Mesenchymal stem cell (in vitro differentiated cells and primary cell): ENCODE results near the gene CDH19.

Experiments used
- DNase-seq: peaks from one replicate; pipeline ENCODE4 v3.0.0-alpha.2; 2013
- H2AFZ ChIP-seq: one replicate; pipeline ENCODE4 v1.6.1; 2013; ENCODE audit warnings: low read depth, mild to moderate bottlenecking, control low read depth, inconsistent platforms, low read length, moderate library complexity
- H2AK5ac ChIP-seq: 2 replicates; pipeline ENCODE4 v1.6.1; 2013; ENCODE audit warnings: low read length, moderate library complexity, mild to moderate bottlenecking, inconsistent platforms; ENCODE audit not compliant: severe bottlenecking
- H2BK120ac ChIP-seq: one replicate; pipeline ENCODE4 v1.6.1; 2013; ENCODE audit warnings: low read depth, mild to moderate bottlenecking, inconsistent platforms, low read length, moderate library complexity
- H2BK12ac ChIP-seq, 2 experiments: one replicate each; pipeline ENCODE4 v1.6.1; 2013; ENCODE audit warnings: inconsistent platforms in 2 of 2, low read length in 2 of 2, mild to moderate bottlenecking in 2 of 2, moderate library complexity in 2 of 2, control low read depth in 1 of 2
- H2BK15ac ChIP-seq: one replicate; pipeline ENCODE4 v1.6.1; 2013; ENCODE audit warnings: mild to moderate bottlenecking, low read depth, inconsistent platforms; ENCODE audit not compliant: poor library complexity, severe bottlenecking
- H2BK5ac ChIP-seq: 2 replicates; pipeline ENCODE4 v1.6.1; 2013; ENCODE audit warnings: low read depth, mild to moderate bottlenecking, low read length, control low read depth, inconsistent platforms; ENCODE audit not compliant: poor library complexity, severe bottlenecking
- H3K14ac ChIP-seq, 2 experiments: one replicate each; pipeline ENCODE4 v1.6.1; 2013; ENCODE audit warnings: inconsistent platforms in 2 of 2, low read length in 2 of 2, control low read depth in 1 of 2, mild to moderate bottlenecking in 1 of 2, moderate library complexity in 1 of 2
- H3K18ac ChIP-seq, 2 experiments: one replicate each; pipeline ENCODE4 v1.6.1; 2013; ENCODE audit warnings: inconsistent platforms in 2 of 2, low read length in 2 of 2, control low read depth in 1 of 2, low read depth in 1 of 2, mild to moderate bottlenecking in 1 of 2
- H3K23ac ChIP-seq, 2 experiments: one replicate each; pipeline ENCODE4 v1.6.1; 2013; ENCODE audit warnings: inconsistent platforms in 2 of 2, low read length in 2 of 2, mild to moderate bottlenecking in 2 of 2, moderate library complexity in 2 of 2, control low read depth in 1 of 2
- H3K27ac ChIP-seq: 2 replicates; pipeline ENCODE4 v1.5.1; 2013; ENCODE audit warnings: mild to moderate bottlenecking, moderate library complexity, low read length, control low read depth, inconsistent platforms; ENCODE audit not compliant: poor library complexity, severe bottlenecking
- H3K27me3 ChIP-seq, 2 experiments: 2 replicates each; pipeline versions ENCODE4 v1.6.1 to v1.7.0; 2013; ENCODE audit warnings: low read length in 2 of 2, mild to moderate bottlenecking in 2 of 2, moderate library complexity in 2 of 2, control low read depth in 1 of 2, inconsistent platforms in 1 of 2; ENCODE audit not compliant: control insufficient read depth in 1 of 2, insufficient read depth in 1 of 2
- H3K36me3 ChIP-seq, 2 experiments: 2 replicates each; pipeline versions ENCODE4 v1.6.1 to v1.7.0; 2013; ENCODE audit warnings: low read length in 2 of 2, control low read depth in 1 of 2, inconsistent platforms in 1 of 2, low read depth in 1 of 2, mild to moderate bottlenecking in 1 of 2; ENCODE audit not compliant: insufficient read depth in 2 of 2, control insufficient read depth in 1 of 2
- H3K4ac ChIP-seq, 2 experiments: one replicate each; pipeline ENCODE4 v1.6.1; 2013; ENCODE audit warnings: inconsistent platforms in 2 of 2, low read length in 2 of 2, mild to moderate bottlenecking in 2 of 2, moderate library complexity in 2 of 2, control low read depth in 1 of 2, low read depth in 1 of 2
- H3K4me1 ChIP-seq: 2 replicates; pipeline ENCODE4 v1.6.1; 2013; ENCODE audit warnings: low read depth, low read length, control low read depth; ENCODE audit not compliant: control insufficient read depth, insufficient read depth
- H3K4me2 ChIP-seq: 2 replicates; pipeline ENCODE4 v1.6.1; 2013; ENCODE audit warnings: low read length, mild to moderate bottlenecking, inconsistent platforms; ENCODE audit not compliant: poor library complexity, severe bottlenecking
- H3K4me3 ChIP-seq, 2 experiments: 2 replicates each; pipeline versions ENCODE4 v1.5.1 to v1.7.0; 2013; ENCODE audit warnings: low read length in 2 of 2, mild to moderate bottlenecking in 2 of 2, control low read depth in 1 of 2, low read depth in 1 of 2; ENCODE audit not compliant: insufficient read depth in 1 of 2
- H3K79me1 ChIP-seq: replicated peaks from 2 replicates; pipeline ENCODE4 v1.6.1; 2013; ENCODE audit warnings: mild to moderate bottlenecking, control low read depth, low read length, inconsistent platforms; ENCODE audit not compliant: poor library complexity, severe bottlenecking
- H3K9ac ChIP-seq: 2 replicates; pipeline ENCODE4 v1.7.0; 2013; ENCODE audit warnings: mild to moderate bottlenecking, low read length, moderate library complexity
- H3K9me3 ChIP-seq: 2 replicates; pipeline ENCODE4 v1.7.0; 2013; ENCODE audit warnings: mild to moderate bottlenecking, low read length; ENCODE audit not compliant: control insufficient read depth
- H4K8ac ChIP-seq: one replicate; pipeline ENCODE4 v1.6.1; 2013; ENCODE audit warnings: inconsistent platforms, mild to moderate bottlenecking, low read length, moderate library complexity
- H4K91ac ChIP-seq: one replicate; pipeline ENCODE4 v1.6.1; 2013; ENCODE audit warnings: mild to moderate bottlenecking, low read length, inconsistent platforms
- WGBS: methylation state at CpG from one replicate; pipeline ENCODE4 v1.1.7; 2013; ENCODE audit warnings: mixed read lengths; 5-methylcytosine and 5-hydroxymethylcytosine counted together

The CDH19 gene

GRCh38 chr18:66533693-66534092, 70.2 kb downstream of the CDH19 start:
- Histone ChIP-seq H2BK120ac (no peak overlapping the region), H3K79me1 (no peaks in the 10 kb centered on the region), H3K4me3 (no peak overlapping the region), H3K4me2 (no peak overlapping the region), H3K18ac (no peak overlapping the region), H3K4ac (no peak overlapping the region), H2BK15ac (no peak overlapping the region), H3K36me3 (no peaks in the 10 kb centered on the region), H3K23ac (no peak overlapping the region), H2BK5ac (no peak overlapping the region), H3K27me3 (no peaks in the 10 kb centered on the region), H3K9me3 (no peaks in the 10 kb centered on the region), H3K14ac (no peak overlapping the region), H2BK12ac (no peak overlapping the region), H4K91ac (no peak overlapping the region), H4K8ac (no peak overlapping the region), H2AK5ac (no peak overlapping the region), H3K9ac (no peak overlapping the region), H2AFZ (no peak overlapping the region), H3K4me1 (no peaks in the 10 kb centered on the region), H3K27ac (no peak overlapping the region)
- no CpG with 5 or more reads among the region's 1 CpG for WGBS
- DNase-seq, result no peak

- H3K36me3 ChIP-seq, result no peaks in the 10 kb centered on the region
- no peaks in the 10 kb centered on the region for H3K27me3 ChIP-seq
- no peak overlapping the region for H3K14ac ChIP-seq
- H3K79me1 ChIP-seq, result no peaks in the 10 kb centered on the region
- H2AFZ ChIP-seq, result no peak overlapping the region
- no peaks in the 10 kb centered on the region for H3K9me3 ChIP-seq
- 88% methylated on average over 14 of the region's 18 CpGs for WGBS
- H3K4ac ChIP-seq, result no peak overlapping the region
- no peak overlapping the region for H3K18ac ChIP-seq
- no peak overlapping the region for H2AK5ac ChIP-seq
- no peak overlapping the region for H3K4me2 ChIP-seq
- H3K4me3 ChIP-seq, result no peak overlapping the region
- no peak overlapping the region for H4K8ac ChIP-seq
- no peak for DNase-seq
- H2BK15ac ChIP-seq, result no peak overlapping the region
- no peak overlapping the region for H3K27ac ChIP-seq
- no peak overlapping the region for H2BK5ac ChIP-seq
- no peak overlapping the region for H2BK12ac ChIP-seq
- no peak overlapping the region for H3K23ac ChIP-seq
- H3K9ac ChIP-seq, result no peak overlapping the region
- no peak overlapping the region for H2BK120ac ChIP-seq
- H3K4me1 ChIP-seq, result no peaks in the 10 kb centered on the region
- H4K91ac ChIP-seq, result no peak overlapping the region
Observed at GRCh38 chr18:66523219-66523991, 80.5 kb downstream of the CDH19 start.

- H2BK15ac ChIP-seq, result no peak overlapping the region
- no peak overlapping the region for H2BK120ac ChIP-seq
- H3K23ac ChIP-seq, result no peak overlapping the region
- no peaks in the 10 kb centered on the region for H3K4me1 ChIP-seq
- H4K8ac ChIP-seq, result no peak overlapping the region
- no peaks in the 10 kb centered on the region for H3K9me3 ChIP-seq
- H2AK5ac ChIP-seq, result no peak overlapping the region
- H4K91ac ChIP-seq, result no peak overlapping the region
- DNase-seq, result no peak
- H2BK5ac ChIP-seq, result no peak overlapping the region
- no peaks in the 10 kb centered on the region for H3K27me3 ChIP-seq
- no peak overlapping the region for H2BK12ac ChIP-seq
- no CpG with 5 or more reads among the region's 1 CpG for WGBS
- H3K4ac ChIP-seq, result no peak overlapping the region
- H3K14ac ChIP-seq, result no peak overlapping the region
- no peaks in the 10 kb centered on the region for H3K36me3 ChIP-seq
- H3K4me2 ChIP-seq, result no peak overlapping the region
- H3K9ac ChIP-seq, result no peak overlapping the region
- H3K79me1 ChIP-seq, result no peaks in the 10 kb centered on the region
- H2AFZ ChIP-seq, result no peak overlapping the region
- no peak overlapping the region for H3K27ac ChIP-seq
- no peak overlapping the region for H3K18ac ChIP-seq
- H3K4me3 ChIP-seq, result no peak overlapping the region
Observed at GRCh38 chr18:66513996-66514395, 89.9 kb downstream of the CDH19 start.

GRCh38 chr18:66511792-66512191, 92.1 kb downstream of the CDH19 start:
- H3K79me1 ChIP-seq, result no peaks in the 10 kb centered on the region
- H4K91ac ChIP-seq, result no peak overlapping the region
- no peak overlapping the region for H3K9ac ChIP-seq
- H2BK12ac ChIP-seq, result no peak overlapping the region
- no peak overlapping the region for H4K8ac ChIP-seq
- H2AK5ac ChIP-seq, result no peak overlapping the region
- H3K36me3 ChIP-seq, result no peaks in the 10 kb centered on the region
- DNase-seq, result peak; percentile 27
- no peaks in the 10 kb centered on the region for H3K27me3 ChIP-seq
- H3K14ac ChIP-seq, result no peak overlapping the region
- no peaks in the 10 kb centered on the region for H3K9me3 ChIP-seq
- no peak overlapping the region for H2BK5ac ChIP-seq
- H3K18ac ChIP-seq, result no peak overlapping the region
- no peak overlapping the region for H3K27ac ChIP-seq
- H2BK15ac ChIP-seq, result no peak overlapping the region
- no peak overlapping the region for H3K4me3 ChIP-seq
- H2BK120ac ChIP-seq, result no peak overlapping the region
- no peak overlapping the region for H3K23ac ChIP-seq
- no peak overlapping the region for H2AFZ ChIP-seq
- no peak overlapping the region for H3K4ac ChIP-seq
- no peaks in the 10 kb centered on the region for H3K4me1 ChIP-seq
- no peak overlapping the region for H3K4me2 ChIP-seq
